ENCODE measurements around the gene SLC30A3.

Gene SLC30A3

DNA sequence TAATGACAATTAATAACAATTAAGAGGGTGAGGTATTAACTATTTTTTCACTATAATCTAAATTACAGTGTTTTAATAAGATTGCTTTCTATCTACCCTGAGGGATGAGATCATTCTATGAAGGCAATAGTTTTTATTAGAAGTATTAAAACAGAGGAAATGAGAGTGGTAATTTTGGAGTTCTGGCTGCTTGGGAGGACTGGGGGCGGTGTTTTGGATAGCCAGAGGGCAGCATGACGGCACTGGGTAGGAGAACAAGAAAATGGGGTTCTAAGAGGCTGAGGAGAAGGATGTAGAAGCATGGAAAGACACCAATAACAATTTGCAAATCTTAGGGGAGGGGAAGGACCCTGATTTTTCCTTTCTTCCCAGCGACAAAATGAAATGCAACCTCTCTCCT, 7.3 kb upstream of the SLC30A3 start:
- TF ChIP-seq, protein P1, sequence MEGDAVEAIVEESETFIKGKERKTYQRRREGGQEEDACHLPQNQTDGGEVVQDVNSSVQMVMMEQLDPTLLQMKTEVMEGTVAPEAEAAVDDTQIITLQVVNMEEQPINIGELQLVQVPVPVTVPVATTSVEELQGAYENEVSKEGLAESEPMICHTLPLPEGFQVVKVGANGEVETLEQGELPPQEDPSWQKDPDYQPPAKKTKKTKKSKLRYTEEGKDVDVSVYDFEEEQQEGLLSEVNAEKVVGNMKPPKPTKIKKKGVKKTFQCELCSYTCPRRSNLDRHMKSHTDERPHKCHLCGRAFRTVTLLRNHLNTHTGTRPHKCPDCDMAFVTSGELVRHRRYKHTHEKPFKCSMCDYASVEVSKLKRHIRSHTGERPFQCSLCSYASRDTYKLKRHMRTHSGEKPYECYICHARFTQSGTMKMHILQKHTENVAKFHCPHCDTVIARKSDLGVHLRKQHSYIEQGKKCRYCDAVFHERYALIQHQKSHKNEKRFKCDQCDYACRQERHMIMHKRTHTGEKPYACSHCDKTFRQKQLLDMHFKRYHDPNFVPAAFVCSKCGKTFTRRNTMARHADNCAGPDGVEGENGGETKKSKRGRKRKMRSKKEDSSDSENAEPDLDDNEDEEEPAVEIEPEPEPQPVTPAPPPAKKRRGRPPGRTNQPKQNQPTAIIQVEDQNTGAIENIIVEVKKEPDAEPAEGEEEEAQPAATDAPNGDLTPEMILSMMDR (IDR thresholded peaks at IDR 0.05), result no peak

DNA sequence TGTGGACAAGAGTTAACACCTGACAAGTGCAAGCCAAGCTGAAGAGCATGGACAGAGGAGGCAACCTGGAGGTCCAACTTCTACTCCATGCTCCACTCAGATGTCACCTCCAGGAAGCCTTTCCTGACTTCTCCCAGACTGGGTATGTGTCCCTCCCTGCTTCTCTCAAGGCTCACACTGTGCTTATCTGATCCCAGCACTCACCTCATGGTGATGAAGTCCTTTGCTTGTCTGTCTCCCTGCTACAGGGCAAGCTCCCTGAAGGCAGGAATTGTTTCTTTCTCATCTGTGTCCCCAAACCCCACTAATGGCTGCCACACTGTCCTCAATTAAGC, 2.7 kb upstream of the SLC30A3 start:
- TF ChIP-seq, protein P1 (IDR thresholded peaks at IDR 0.05), result no peak

DNA sequence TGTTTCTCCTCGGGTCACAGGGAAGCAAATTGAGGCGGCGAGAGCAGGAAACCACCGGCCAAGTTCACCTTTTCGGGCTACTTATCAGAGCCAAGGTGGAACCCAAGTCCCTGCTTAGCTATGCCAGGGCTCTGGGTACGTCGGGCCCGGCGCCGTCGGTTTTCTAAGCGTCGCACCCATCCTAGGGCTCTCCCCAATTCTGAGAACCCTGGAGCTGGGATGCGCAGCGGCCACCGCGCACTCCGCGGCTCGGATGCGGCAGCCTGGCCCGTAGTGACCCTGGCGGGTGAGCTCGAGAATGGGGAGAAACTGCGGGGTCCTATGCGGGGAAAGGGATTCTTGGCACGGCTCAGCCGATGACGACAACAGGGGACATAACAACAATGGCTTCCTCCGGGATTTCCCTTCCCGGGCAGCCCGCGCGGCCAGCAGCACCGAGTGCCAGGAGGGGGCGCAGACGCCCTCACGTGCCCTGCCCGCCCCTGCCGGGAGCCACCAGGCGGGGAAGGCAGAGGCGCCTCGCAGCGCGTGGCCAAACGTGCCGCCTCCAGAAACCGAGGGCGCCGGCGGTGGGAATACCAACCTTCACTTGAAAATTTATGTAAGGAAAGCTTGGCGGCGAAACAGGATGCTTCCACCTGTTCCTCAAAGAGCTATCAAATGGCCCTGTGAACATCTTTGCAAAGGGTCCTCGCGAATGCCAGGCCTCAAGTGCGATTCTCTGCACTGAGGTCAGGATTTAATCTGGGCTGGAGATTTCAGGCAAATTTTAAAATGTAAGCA, 2.1 kb upstream of the SLC30A3 start:
- TF ChIP-seq, protein P1 (IDR thresholded peaks at IDR 0.05), result no peak

DNA sequence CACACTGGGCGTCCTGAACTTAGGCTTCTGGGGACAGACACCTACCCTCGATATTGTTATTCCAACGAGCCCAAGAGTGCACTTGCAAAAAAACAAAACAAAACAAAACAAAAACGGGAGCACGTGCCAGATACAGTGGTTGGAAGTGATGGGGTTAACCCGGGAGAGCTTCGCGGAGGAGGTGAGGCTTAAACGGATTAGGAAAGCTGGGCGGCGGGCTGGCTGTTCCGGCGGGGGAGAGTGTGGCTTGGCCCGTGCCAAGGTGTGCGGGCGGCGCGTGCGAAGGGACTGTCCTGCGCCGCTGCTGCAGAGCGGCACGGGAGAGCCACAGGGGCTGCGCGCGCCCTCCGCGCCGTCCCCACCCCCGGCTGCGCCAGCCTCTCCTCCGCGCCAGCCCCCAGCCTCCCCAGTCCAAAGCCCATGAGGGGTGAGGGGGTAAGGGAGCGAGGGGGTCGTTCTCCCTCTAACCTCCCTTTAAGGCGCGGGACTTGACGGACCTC, 1.5 kb upstream of the SLC30A3 start:
- TF ChIP-seq, protein P1 (IDR thresholded peaks at IDR 0.05), result no peak

DNA sequence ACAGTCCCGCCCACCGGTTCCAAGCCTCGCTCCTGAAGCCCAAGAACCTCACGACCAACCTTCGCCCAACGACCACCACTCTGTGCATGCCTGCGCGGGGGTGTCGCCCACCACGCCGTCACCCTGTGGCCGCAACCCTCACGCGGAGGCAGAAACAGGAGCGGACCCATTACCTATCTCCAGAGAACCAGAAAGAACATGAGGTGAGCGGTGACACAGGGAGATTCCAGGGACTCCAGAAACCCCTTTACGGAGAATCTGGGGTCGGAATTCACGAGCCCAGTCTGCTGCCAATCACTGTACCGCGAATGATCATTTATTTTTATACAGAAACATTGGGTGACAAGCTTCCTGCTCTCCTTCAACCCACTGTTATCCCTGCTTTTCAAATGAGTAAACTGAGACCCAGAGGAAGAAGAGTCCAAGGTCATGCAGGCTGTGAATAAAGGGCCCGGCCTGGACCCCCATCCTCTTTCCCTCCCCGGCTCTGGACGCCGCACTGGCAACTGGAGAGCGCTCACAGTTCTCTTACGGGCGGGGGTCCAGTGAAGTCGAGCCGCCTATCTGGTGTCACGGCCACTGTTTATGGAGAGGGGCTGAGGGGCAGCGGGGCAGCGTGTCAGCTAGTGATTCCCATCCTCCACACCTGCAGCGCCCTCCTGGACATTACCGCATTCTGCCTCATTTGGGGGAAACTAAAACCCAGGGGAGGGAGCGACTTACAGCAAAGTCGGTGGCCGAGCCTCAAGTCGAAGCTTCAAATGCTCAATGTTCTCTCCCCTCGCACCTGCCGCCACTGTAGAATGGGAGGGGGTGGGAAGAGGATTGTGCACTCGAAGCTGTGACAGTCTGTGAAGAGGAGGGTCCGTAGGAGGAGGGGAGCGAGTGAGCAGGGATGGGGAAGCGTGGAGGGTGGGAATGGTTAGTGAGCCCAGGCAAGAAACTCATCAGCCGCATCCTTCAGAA, 723 bp upstream of the SLC30A3 start:
- TF ChIP-seq, protein P1 (IDR thresholded peaks at IDR 0.05), result no peak

DNA sequence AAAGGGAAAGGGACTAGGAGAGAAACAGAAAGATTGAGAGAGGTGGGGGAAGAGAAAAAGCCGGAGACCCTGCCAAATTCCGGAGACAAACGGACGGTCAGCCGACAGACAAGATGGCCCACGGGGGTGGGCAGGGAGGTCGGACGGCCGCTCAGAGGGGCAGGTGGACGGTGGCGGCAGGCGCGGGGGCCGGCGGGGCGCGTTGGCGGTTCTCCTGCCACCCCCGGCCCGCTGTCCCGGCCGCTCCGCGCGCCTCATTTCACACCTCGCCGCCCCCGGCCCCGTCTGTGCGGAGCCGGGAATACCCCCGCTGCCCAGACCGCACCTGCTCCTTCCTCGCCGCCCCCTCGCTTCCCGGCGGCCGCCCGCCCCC, 935 bp downstream of the SLC30A3 start:
- TF ChIP-seq, protein P1 (IDR thresholded peaks at IDR 0.05), result no peak

DNA sequence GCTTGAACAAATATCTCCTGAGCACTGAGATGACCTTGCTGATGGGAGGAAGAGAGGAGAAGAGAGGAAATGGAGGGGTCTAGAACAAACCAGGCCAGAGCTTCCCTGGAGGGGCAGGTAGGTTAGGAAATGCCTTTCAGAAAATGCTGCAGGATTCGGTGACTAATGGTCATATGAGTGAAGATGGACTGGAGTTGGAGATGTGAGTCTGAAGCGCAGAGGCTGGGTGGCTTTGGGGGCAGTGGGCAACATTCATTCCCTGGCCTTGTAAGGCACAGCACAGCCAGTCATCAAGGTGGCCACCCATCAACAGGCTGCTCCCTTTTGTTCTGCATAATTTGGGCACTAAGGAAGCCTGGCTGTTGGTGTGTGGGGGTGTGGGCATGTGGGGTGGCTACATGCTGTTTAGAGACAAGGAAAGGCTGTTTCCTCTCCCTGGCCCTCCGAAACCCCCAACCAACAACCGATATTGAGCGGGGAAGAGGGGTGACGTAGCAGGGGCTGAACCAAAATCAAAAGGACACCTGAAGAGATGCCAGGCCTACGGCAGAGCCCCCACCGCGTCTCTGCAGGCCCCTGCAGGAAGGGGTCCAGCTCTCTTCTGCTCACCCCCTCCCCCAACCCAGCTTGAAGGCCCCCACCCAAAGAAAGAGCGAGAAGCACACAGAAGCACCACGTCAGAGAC, 1.5 kb downstream of the SLC30A3 start:
- TF ChIP-seq, protein P1 (IDR thresholded peaks at IDR 0.05), result no peak

Measured in LNCAP (cell line).